Smooth muscle cell (in vitro differentiated cells): ENCODE measurements around the gene PSMD14. TPM values are rescaled to one million over a fixed set of nuclear protein-coding genes. Genes with fewer than 3 reads are reported as not detected.
"Not testable (repeated sequence)": the region's sequence is repeated elsewhere in the genome, so short reads cannot be mapped to it uniquely, and the experiment has no call there.

Source experiments
- DNase-seq: peaks from one replicate; lab custom pipeline; 2025; ENCODE audit not compliant: unreplicated experiment; lab: John Stamatoyannopoulos, UW
- H2AFZ ChIP-seq: fragments of 200-600 bp; sonication (generic); 2 replicates; pipeline ENCODE4 v1.6.0; 2016; ENCODE audit warnings: antibody characterized with exemption, low read depth, mild to moderate bottlenecking
- H3F3A ChIP-seq: fragments of 200-600 bp; sonication (generic); 2 replicates; pipeline ENCODE4 v1.6.0; 2017; ENCODE audit warnings: antibody characterized with exemption, low read depth
- H3K27ac ChIP-seq: fragments of 200-600 bp; sonication (generic); 2 replicates; pipeline ENCODE4 v1.5.1; 2016; ENCODE audit warnings: low read depth, mild to moderate bottlenecking
- H3K27me3 ChIP-seq: fragments of 200-600 bp; sonication (generic); 2 replicates; pipeline ENCODE4 v1.6.1; 2016; ENCODE audit warnings: low read depth, mild to moderate bottlenecking
- H3K36me3 ChIP-seq: fragments of 200-600 bp; sonication (generic); 2 replicates; pipeline ENCODE4 v1.5.1; 2016; ENCODE audit warnings: low read depth
- H3K4me1 ChIP-seq: fragments of 200-600 bp; sonication (generic); 2 replicates; pipeline ENCODE4 v1.5.1; 2016; ENCODE audit warnings: low read depth
- H3K4me2 ChIP-seq: fragments of 200-600 bp; sonication (generic); 2 replicates; pipeline ENCODE4 v1.6.0; 2016; ENCODE audit warnings: mild to moderate bottlenecking
- H3K4me3 ChIP-seq: fragments of 200-600 bp; sonication (generic); 2 replicates; pipeline ENCODE4 v1.5.1; 2016; ENCODE audit warnings: mild to moderate bottlenecking
- H3K79me2 ChIP-seq: fragments of 200-600 bp; sonication (generic); 2 replicates; pipeline ENCODE4 v1.6.0; 2016; ENCODE audit warnings: low read depth, mild to moderate bottlenecking
- H3K9ac ChIP-seq: fragments of 200-600 bp; sonication (generic); 2 replicates; pipeline ENCODE4 v1.6.0; 2016; ENCODE audit warnings: low read depth
- H3K9me3 ChIP-seq: fragments of 200-600 bp; sonication (generic); replicated peaks from 2 replicates; pipeline ENCODE4 v1.5.1; 2016; ENCODE audit warnings: low read depth
- H4K20me1 ChIP-seq: fragments of 200-600 bp; sonication (generic); 2 replicates; pipeline ENCODE4 v1.6.0; 2016; ENCODE audit warnings: low read depth
- CTCF ChIP-seq: fragments of 200-600 bp; sonication (generic); IDR thresholded peaks from 2 replicates; pipeline ENCODE4 v1.5.1; 2017; ENCODE audit warnings: borderline replicate concordance, mild to moderate bottlenecking, antibody characterized with exemption; ENCODE audit not compliant: insufficient read depth, poor library complexity, severe bottlenecking
- WGBS: methylation state at CpG from one replicate; pipeline ENCODE4 v1.1.7; 2016; ENCODE audit warnings: low lambda C conversion rate; 5-methylcytosine and 5-hydroxymethylcytosine counted together
- polyA plus RNA-seq: library from polyadenylated mRNA; unstranded; fragments of >200 nt; fragmentation: Nextera tagmentation; extraction: Ambion mirVana; gene quantifications from 2 replicates; pipeline ENCODE4 v1.2.1, GENCODE V29; 2016
- total RNA-seq: library from RNA; depleted of rRNA; stranded (reverse); fragments of >200 nt; gene quantifications from 2 replicates; pipeline ENCODE4 v1.2.3, GENCODE V29; 2014

The PSMD14 gene
- total and polyA plus RNA-seq, 2 experiments from 2014 or later, result 69.4 to 123 TPM

DNA sequence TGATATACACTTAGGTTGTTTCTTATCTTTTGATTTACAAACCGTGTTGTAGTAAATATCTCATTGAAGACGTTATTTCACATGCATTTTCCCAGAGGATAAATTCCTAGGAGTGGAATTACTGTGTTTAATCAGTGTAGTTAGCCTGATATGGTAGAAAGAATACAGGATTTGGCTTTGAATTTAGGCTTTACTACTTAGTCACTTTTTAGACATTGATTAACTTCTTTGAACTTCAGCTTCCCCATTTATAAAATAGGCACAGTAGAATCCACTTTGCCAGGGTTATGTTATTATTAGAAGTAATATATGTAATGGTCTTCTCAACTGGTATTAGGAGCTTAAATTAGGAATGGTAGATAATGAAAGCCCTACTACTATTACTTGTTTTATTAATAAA, 27.4 kb downstream of the PSMD14 start:
- Histone ChIP-seq H4K20me1 (peaks cover 75% of the 10 kb centered on the region), H2AFZ (no peak overlapping the region), H3F3A (no peaks in the 10 kb centered on the region), H3K36me3 (peaks cover 3% of the 10 kb centered on the region), H3K9ac (no peak overlapping the region), H3K27me3 (no peaks in the 10 kb centered on the region), H3K79me2 (peaks cover 60% of the 10 kb centered on the region), H3K4me1 (no peaks in the 10 kb centered on the region), H3K9me3 (no peaks in the 10 kb centered on the region), H3K4me3 (no peak overlapping the region), H3K4me2 (no peak overlapping the region), H3K27ac (no peak overlapping the region)
- DNase-seq, result no peak
- WGBS, result 79% methylated on average over 2 of the region's 2 CpGs
- no peak for TF ChIP-seq CTCF

DNA sequence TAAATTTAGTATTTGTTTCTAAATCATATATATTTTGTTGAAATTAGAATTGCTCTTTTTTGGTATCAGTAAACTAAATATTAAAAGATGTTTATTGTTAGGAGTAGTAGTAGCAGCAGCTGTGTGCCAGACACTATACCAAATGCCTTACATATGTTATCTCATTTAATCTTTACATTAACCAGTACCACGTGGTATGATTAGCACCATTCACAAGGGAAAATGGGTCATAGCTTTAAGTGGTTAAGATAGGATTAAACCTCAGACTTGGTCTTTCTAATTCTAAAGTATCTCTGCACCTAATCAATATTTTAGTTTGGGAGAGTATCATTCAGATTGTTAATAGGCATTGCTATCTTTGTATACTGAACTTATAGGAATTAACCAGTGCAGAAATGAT, 29.0 kb downstream of the PSMD14 start:
- H3K79me2 ChIP-seq, result peaks cover 61% of the 10 kb centered on the region

DNA sequence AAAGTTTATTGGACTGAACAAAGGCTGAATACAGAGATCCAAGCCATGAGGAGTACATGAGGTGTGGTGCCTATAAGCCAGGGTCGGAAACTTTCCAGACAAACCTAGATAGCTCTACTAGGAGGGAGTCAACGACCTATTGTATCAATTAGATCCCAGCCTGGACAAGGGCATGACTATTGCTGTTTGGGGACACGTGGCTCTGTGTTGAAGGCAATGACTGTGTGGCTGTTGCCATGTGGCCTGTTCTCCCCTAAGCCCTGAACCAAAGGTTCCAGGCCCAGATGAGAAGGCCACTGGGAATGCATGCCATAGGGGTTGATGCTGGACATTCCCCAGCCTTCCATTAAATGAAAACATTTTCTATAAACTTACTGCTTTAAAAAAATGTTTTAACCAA, 31.3 kb downstream of the PSMD14 start:
- not testable (repeated sequence) for H3K9ac ChIP-seq, H3K27me3 ChIP-seq, H3K4me1 ChIP-seq, H3K4me2 ChIP-seq, H3F3A ChIP-seq, DNase-seq, H3K27ac ChIP-seq, H3K9me3 ChIP-seq, H3K4me3 ChIP-seq, H2AFZ ChIP-seq
- H4K20me1 ChIP-seq, result peaks cover 54% of the 10 kb centered on the region
- WGBS, result 94% methylated on average over 3 of the region's 3 CpGs
- H3K36me3 ChIP-seq, result peaks cover 12% of the 10 kb centered on the region
- H3K79me2 ChIP-seq, result peaks cover 72% of the 10 kb centered on the region

More for the DNA sequence above, 29.0 kb downstream of the PSMD14 start:
- Histone ChIP-seq H3K27ac (no peak overlapping the region), H3K4me1 (no peaks in the 10 kb centered on the region), H3K9ac (no peak overlapping the region), H3K9me3 (no peaks in the 10 kb centered on the region), H3K4me3 (no peak overlapping the region), H3K27me3 (no peaks in the 10 kb centered on the region), H2AFZ (no peak overlapping the region), H3F3A (no peaks in the 10 kb centered on the region), H3K4me2 (no peak overlapping the region), H3K36me3 (peaks cover 6% of the 10 kb centered on the region), H4K20me1 (peaks cover 64% of the 10 kb centered on the region)
- no peak for DNase-seq
- WGBS, result 15% methylated on average over 1 of the region's 1 CpG
- TF ChIP-seq CTCF, result no peak

- 95% methylated on average over 15 of the region's 64 CpGs for WGBS
- H3K4me2 ChIP-seq, H3K4me1 ChIP-seq: not testable (repeated sequence)
These were observed 32.7 kb downstream of the PSMD14 start for GRCh38 chr2:161340930-161341413.

GRCh38 chr2:161343235-161343634, 35.0 kb downstream of the PSMD14 start:
- Histone ChIP-seq H3K9ac (no peak overlapping the region), H3K4me2 (no peak overlapping the region), H3K27me3 (no peaks in the 10 kb centered on the region), H3K79me2 (peaks cover 71% of the 10 kb centered on the region), H3K4me3 (no peak overlapping the region), H3K27ac (no peak overlapping the region), H3K9me3 (no peaks in the 10 kb centered on the region), H3F3A (no peaks in the 10 kb centered on the region), H4K20me1 (peaks cover 56% of the 10 kb centered on the region), H3K4me1 (no peaks in the 10 kb centered on the region), H2AFZ (no peak overlapping the region), H3K36me3 (peaks cover 12% of the 10 kb centered on the region)
- no peak for DNase-seq
- TF ChIP-seq CTCF, result no peak
- 98% methylated on average over 3 of the region's 3 CpGs for WGBS

More at GRCh38 chr2:161340930-161341413, 32.7 kb downstream of the PSMD14 start:
- Histone ChIP-seq H4K20me1 (peaks cover 54% of the 10 kb centered on the region), H3K36me3 (peaks cover 12% of the 10 kb centered on the region), H3K79me2 (peaks cover 71% of the 10 kb centered on the region)
- H3K4me3 ChIP-seq, H3K9ac ChIP-seq, H3K27ac ChIP-seq, H3F3A ChIP-seq, H2AFZ ChIP-seq, H3K27me3 ChIP-seq, DNase-seq, H3K9me3 ChIP-seq: not testable (repeated sequence)
